Osteoblast (primary cell): Measurements from ENCODE around the gene DCLK1. TPM values are rescaled to one million over a fixed set of nuclear protein-coding genes. Genes with fewer than 3 reads are reported as not detected.
A peak's percentile ranks its signal among the peaks of the same experiment; 100 is the strongest.

Experiments
- DNase-seq: peaks from one replicate; pipeline ENCODE4 v3.0.0; 2011; ENCODE audit warnings: low spot score, mixed read lengths; ENCODE audit not compliant: insufficient read length; ENCODE audit errors: missing footprints
- H2AFZ ChIP-seq: 2 replicates; pipeline ENCODE4 v1.6.0; 2011; ENCODE audit warnings: mild to moderate bottlenecking, low read length
- H3K27ac ChIP-seq: 2 replicates; pipeline ENCODE4 v1.5.1; 2011; ENCODE audit warnings: mild to moderate bottlenecking, low read depth, low read length, moderate library complexity
- H3K27me3 ChIP-seq: 2 replicates; pipeline ENCODE4 v1.6.0; 2012; ENCODE audit warnings: mild to moderate bottlenecking, control low read depth, inconsistent platforms, low read length, moderate library complexity; ENCODE audit not compliant: insufficient read depth
- H3K36me3 ChIP-seq: 2 replicates; pipeline ENCODE4 v1.5.1; 2011; ENCODE audit warnings: mild to moderate bottlenecking, low read length, control low read depth, moderate library complexity; ENCODE audit not compliant: insufficient read depth
- H3K4me1 ChIP-seq: 2 replicates; pipeline ENCODE4 v1.5.1; 2011; ENCODE audit warnings: mild to moderate bottlenecking, low read length, control low read depth, moderate library complexity; ENCODE audit not compliant: insufficient read depth
- H3K4me2 ChIP-seq: 2 replicates; pipeline ENCODE4 v1.6.0; 2011; ENCODE audit warnings: mild to moderate bottlenecking, low read length; ENCODE audit not compliant: insufficient read depth
- H3K4me3 ChIP-seq: fragments of 200-600 bp; sonication (generic); 3 replicates; pipeline ENCODE4 v1.5.1; 2012; ENCODE audit warnings: mild to moderate bottlenecking, low read length, inconsistent platforms; ENCODE audit not compliant: insufficient read depth
- H3K79me2 ChIP-seq: 2 replicates; pipeline ENCODE4 v1.6.0; 2012; ENCODE audit warnings: mild to moderate bottlenecking, low read length, control low read depth, inconsistent platforms; ENCODE audit not compliant: insufficient read depth
- H3K9me3 ChIP-seq: 2 replicates; pipeline ENCODE4 v1.5.1; 2011; ENCODE audit warnings: low read depth, low read length, control low read depth
- H4K20me1 ChIP-seq: 2 replicates; pipeline ENCODE4 v1.6.0; 2012; ENCODE audit warnings: mild to moderate bottlenecking, low read length, control low read depth; ENCODE audit not compliant: insufficient read depth
- CTCF ChIP-seq: IDR thresholded peaks from 2 replicates; pipeline ENCODE4 v1.5.1; 2011; ENCODE audit warnings: mild to moderate bottlenecking, low read depth, low read length, moderate library complexity; ENCODE audit errors: extremely low read depth
- total RNA-seq: library from RNA; depleted of rRNA; stranded (reverse); fragments of >200 nt; gene quantifications from 2 replicates; pipeline ENCODE4 v1.2.3, GENCODE V29; 2012

The DCLK1 gene
- total RNA-seq, 1 donor = 132 TPM

GRCh38 chr13:36142735-36143134, 11.6 kb upstream of the DCLK1 start:
- DNase-seq = no peak
- Histone ChIP-seq H3K9me3 (no peaks in the 10 kb centered on the region), H3K4me2 (no peak overlapping the region), H3K36me3 (no peaks in the 10 kb centered on the region), H3K79me2 (no peaks in the 10 kb centered on the region), H3K4me3 (no peak overlapping the region), H3K27me3 (no peaks in the 10 kb centered on the region), H2AFZ (no peak overlapping the region), H4K20me1 (no peaks in the 10 kb centered on the region), H3K27ac (no peak overlapping the region), H3K4me1 (no peaks in the 10 kb centered on the region)
- no peak for TF ChIP-seq CTCF

GRCh38 chr13:36135876-36136275, 4.7 kb upstream of the DCLK1 start:
- H3K4me2 ChIP-seq = no peak overlapping the region
- DNase-seq = no peak
- TF ChIP-seq CTCF = no peak
- no peaks in the 10 kb centered on the region for H4K20me1 ChIP-seq
- no peak overlapping the region for H2AFZ ChIP-seq
- no peaks in the 10 kb centered on the region for H3K79me2 ChIP-seq
- H3K4me3 ChIP-seq = no peak overlapping the region
- no peak overlapping the region for H3K27ac ChIP-seq
- no peaks in the 10 kb centered on the region for H3K36me3 ChIP-seq
- H3K9me3 ChIP-seq = no peaks in the 10 kb centered on the region
- peaks cover 10% of the 10 kb centered on the region for H3K4me1 ChIP-seq
- peaks cover 5% of the 10 kb centered on the region for H3K27me3 ChIP-seq

- Histone ChIP-seq H3K27me3 (peaks cover 16% of the 10 kb centered on the region), H4K20me1 (no peaks in the 10 kb centered on the region), H3K4me2 (no peak overlapping the region), H3K79me2 (peaks cover 3% of the 10 kb centered on the region), H3K9me3 (no peaks in the 10 kb centered on the region), H3K4me3 (no peak overlapping the region), H2AFZ (no peak overlapping the region), H3K27ac (no peak overlapping the region), H3K36me3 (no peaks in the 10 kb centered on the region), H3K4me1 (peaks cover 10% of the 10 kb centered on the region)
- no peak for TF ChIP-seq CTCF
- no peak for DNase-seq
These were observed 3.5 kb upstream of the DCLK1 start for GRCh38 chr13:36134632-36135031.

GRCh38 chr13:36133950-36134626, 2.9 kb upstream of the DCLK1 start:
- no peaks in the 10 kb centered on the region for H3K9me3 ChIP-seq
- H3K27ac ChIP-seq = no peak overlapping the region
- peaks cover 10% of the 10 kb centered on the region for H3K4me1 ChIP-seq
- H3K36me3 ChIP-seq = no peaks in the 10 kb centered on the region
- peaks cover 4% of the 10 kb centered on the region for H3K79me2 ChIP-seq
- no peaks in the 10 kb centered on the region for H4K20me1 ChIP-seq
- H3K4me2 ChIP-seq = no peak overlapping the region
- DNase-seq = no peak
- TF ChIP-seq CTCF = peak; percentile 18
- H2AFZ ChIP-seq = no peak overlapping the region
- no peak overlapping the region for H3K4me3 ChIP-seq
- H3K27me3 ChIP-seq = peaks cover 21% of the 10 kb centered on the region
